GM12878 (cell line): Measurements from ENCODE around the gene DDX24. TPM values are rescaled to one million over a fixed set of nuclear protein-coding genes. Genes with fewer than 3 reads are reported as not detected.

ENCODE experiments used
- ATAC-seq: fragments of 200-7000 bp; cut with Tn5 transposase; 3 replicates; pipeline ENCODE4 v1.9.1; 2020; ENCODE audit warnings: mild to moderate bottlenecking, moderate library complexity
- BruUV-seq: library from RNA; stranded (reverse); fragments of 400-500 nt; replicated peaks from 2 replicates; lab custom pipeline; 2021; lab: Mats Ljungman, UMichigan
- CTCF ChIA-PET: fragments of 300-600 bp; sonication (Branson Sonifier 250); formaldehyde crosslinking; extraction: SDS; loops from one replicate; lab custom pipeline; 2021; ENCODE audit warnings: inconsistent platforms; lab: Yijun Ruan, JAX
- POLR2A ChIA-PET: fragments of 350-600 bp; formaldehyde crosslinking; extraction: SDS; loops from one replicate; lab custom pipeline; 2021; ENCODE audit warnings: inconsistent platforms; lab: Charles Lee
- RAD21 ChIA-PET: fragments of 300-600 bp; sonication (Branson Sonifier 250); formaldehyde crosslinking; loops from one replicate; lab custom pipeline; 2023; ENCODE audit warnings: antibody characterized with exemption; ENCODE audit not compliant: unreplicated experiment; lab: Charles Lee
- SMC1A ChIA-PET: fragments of 300-600 bp; sonication (Branson Sonifier 250); formaldehyde crosslinking; loops from one replicate; lab custom pipeline; 2023; ENCODE audit not compliant: unreplicated experiment, uncharacterized antibody; lab: Charles Lee
- DNase-seq: peaks from one replicate; pipeline ENCODE4 v3.0.0-alpha.2; 2011; ENCODE audit warnings: low read depth, low spot score
- FAIRE-seq: peaks from 3 replicates; lab custom pipeline; 2011; peaks lifted over from hg19 to GRCh38; lab: Jason Lieb, UNC
- H2AFZ ChIP-seq: 2 replicates; pipeline ENCODE4 v1.6.0; 2011; ENCODE audit warnings: low read depth, low read length, control low read depth; ENCODE audit not compliant: control insufficient read depth
- H3K27ac ChIP-seq: 2 replicates; pipeline ENCODE4 v1.5.1; 2011; ENCODE audit warnings: control low read depth; ENCODE audit not compliant: control insufficient read depth, insufficient read depth
- H3K27me3 ChIP-seq, 2 experiments: replicated peaks in 1 of 2; 2 replicates each; pipeline versions ENCODE4 v1.6.0 to v1.6.1; 2011; ENCODE audit warnings: low read length in 1 of 2; ENCODE audit not compliant: control insufficient read depth in 2 of 2, insufficient read depth in 2 of 2
- H3K36me3 ChIP-seq, 2 experiments: 2 replicates each; pipeline ENCODE4 v1.5.1; 2011; ENCODE audit warnings: low read length in 1 of 2; ENCODE audit not compliant: control insufficient read depth in 2 of 2, insufficient read depth in 2 of 2
- H3K4me1 ChIP-seq: 2 replicates; pipeline ENCODE4 v1.6.1; 2011; ENCODE audit warnings: mild to moderate bottlenecking, low read length, moderate library complexity, mixed read lengths; ENCODE audit not compliant: control insufficient read depth, insufficient read depth
- H3K4me2 ChIP-seq: 2 replicates; pipeline ENCODE4 v1.6.0; 2011; ENCODE audit warnings: control low read depth; ENCODE audit not compliant: control insufficient read depth, insufficient read depth
- H3K4me3 ChIP-seq: fragments of 200-600 bp; sonication (generic); 2 replicates; pipeline ENCODE4 v1.5.1; 2016
- H3K79me2 ChIP-seq: 2 replicates; pipeline ENCODE4 v1.6.0; 2011; ENCODE audit warnings: low read length; ENCODE audit not compliant: control insufficient read depth, insufficient read depth
- H3K9ac ChIP-seq: 2 replicates; pipeline ENCODE4 v1.8.0; 2011; ENCODE audit warnings: low read length, control low read depth, mixed read lengths; ENCODE audit not compliant: control insufficient read depth, insufficient read depth
- H3K9me3 ChIP-seq: replicated peaks from 3 replicates; pipeline ENCODE4 v1.5.1; 2011; ENCODE audit warnings: mild to moderate bottlenecking, low read length; ENCODE audit not compliant: control insufficient read depth, insufficient read depth
- H4K20me1 ChIP-seq: 2 replicates; pipeline ENCODE4 v1.6.0; 2011; ENCODE audit not compliant: control insufficient read depth, insufficient read depth
- BHLHE40 ChIP-seq, 2 experiments: fragments of 450-650 bp in 1 of 2; IDR thresholded peaks; 2 replicates each; pipeline ENCODE4 v1.6.1; 2011 to 2017; ENCODE audit warnings: low read depth in 2 of 2, borderline replicate concordance in 1 of 2, improper control_type of control experiment in 1 of 2, low read length in 1 of 2, mild to moderate bottlenecking in 1 of 2
- CHD2 ChIP-seq: IDR thresholded peaks from 2 replicates; pipeline ENCODE4 v1.6.1; 2011; ENCODE audit warnings: low read depth, low read length, improper control_type of control experiment, borderline replicate concordance
- HDAC6 ChIP-seq: fragments of 200-600 bp; sonication (generic); IDR thresholded peaks from one replicate; pipeline ENCODE4 v1.8.0; 2017; ENCODE audit warnings: antibody characterized with exemption; ENCODE audit not compliant: unreplicated experiment
- LARP7 ChIP-seq: fragments of 450-650 bp; IDR thresholded peaks from 2 replicates; pipeline ENCODE4 v1.6.1; 2017; ENCODE audit warnings: mild to moderate bottlenecking
- MYB ChIP-seq: fragments of 150-350 bp; IDR thresholded peaks from 2 replicates; pipeline ENCODE4 v1.6.1; 2014; ENCODE audit warnings: mild to moderate bottlenecking, low read depth, low read length, borderline replicate concordance
- NFYB ChIP-seq: IDR thresholded peaks from 2 replicates; pipeline ENCODE4 v1.6.1; 2011; ENCODE audit warnings: low read depth, mild to moderate bottlenecking, low read length, improper control_type of control experiment, moderate library complexity; ENCODE audit not compliant: insufficient read depth
- NRF1 ChIP-seq: conservative IDR thresholded peaks from 2 replicates; pipeline ENCODE4 v1.6.1; 2011; ENCODE audit warnings: mild to moderate bottlenecking, low read depth, low read length, improper control_type of control experiment
- PAX8 ChIP-seq: fragments of 450-650 bp; IDR thresholded peaks from 2 replicates; pipeline ENCODE4 v1.6.1; 2017; ENCODE audit warnings: mild to moderate bottlenecking, moderate library complexity
- RAD21 ChIP-seq: IDR thresholded peaks from 2 replicates; pipeline ENCODE4 v1.6.1; 2011; ENCODE audit warnings: mild to moderate bottlenecking, low read depth, low read length, moderate library complexity; ENCODE audit not compliant: insufficient read depth
- SMC3 ChIP-seq: IDR thresholded peaks from 2 replicates; pipeline ENCODE4 v1.6.1; 2011; ENCODE audit warnings: low read length, improper control_type of control experiment, borderline replicate concordance
- WGBS: methylation state at CpG from one replicate; pipeline ENCODE4 v1.1.6; 2016; ENCODE audit warnings: low lambda C conversion rate; ENCODE audit not compliant: insufficient replicate concordance, insufficient coverage; ENCODE audit errors: missing lambda C conversion rate; 5-methylcytosine and 5-hydroxymethylcytosine counted together
- in situ Hi-C: fragments of 300-500 bp; cut with MboI; formaldehyde crosslinking; loops from 9 replicates; pipeline ENCODE4 v1.14.3; 2018; ENCODE audit warnings: mixed read lengths
- intact Hi-C: fragments of 100-400 bp; cut with micrococcal nuclease; formaldehyde crosslinking; loops from one replicate; pipeline ENCODE4 v1.14.2; 2022; ENCODE audit not compliant: unreplicated experiment
- polyA plus RNA-seq, 11 experiments: library from polyadenylated mRNA; depleted of rRNA in 4 of 11; unstranded in 6 of 11; stranded (reverse) in 5 of 11; fragments of >200 nt; fragmentation: Nextera tagmentation in 4 of 11; fragmentation: Illumina TruSeq in 1 of 11; extraction: Ambion mirVana in 4 of 11; extraction: Trizol in 1 of 11; gene quantifications; 1 replicate in 1 of 11; 2 replicates in 10 of 11; pipeline versions ENCODE4 v1.2.1 to v1.2.3, GENCODE V29; 2011 to 2016; ENCODE audit warnings: inconsistent platforms in 2 of 11, missing spikeins in 2 of 11, low read depth in 1 of 11
- total RNA-seq, 4 experiments: library from RNA; depleted of rRNA in 3 of 4; stranded (reverse); fragments of >200 nt in 3 of 4; fragmentation: Illumina TruSeq in 1 of 4; extraction: Trizol in 1 of 4; gene quantifications; 2 replicates each; pipeline versions ENCODE4 v1.2.1 to v1.2.3, GENCODE V29; 2013 to 2021
- TF ChIP-seq, protein P1 (sequence below): fragments of 450-650 bp; IDR thresholded peaks from 2 replicates; pipeline ENCODE4 v1.6.1; 2016; ENCODE audit warnings: mild to moderate bottlenecking
- TF ChIP-seq, protein P2 (sequence below): IDR thresholded peaks from 2 replicates; pipeline ENCODE4 v1.6.1; 2011; ENCODE audit warnings: borderline replicate concordance, low read depth, mild to moderate bottlenecking, moderate library complexity, mixed read lengths, low read length; ENCODE audit not compliant: insufficient read depth; ENCODE audit errors: extremely low read length
- TF ChIP-seq, protein P3 (sequence below): fragments of 450-650 bp; IDR thresholded peaks from 2 replicates; pipeline ENCODE4 v1.6.1; 2017; ENCODE audit warnings: mild to moderate bottlenecking, moderate library complexity
- TF ChIP-seq, protein P4 (sequence below): IDR thresholded peaks from 2 replicates; pipeline ENCODE4 v1.6.1; 2011; ENCODE audit warnings: low read depth, mild to moderate bottlenecking, low read length, moderate library complexity, borderline replicate concordance; ENCODE audit errors: extremely low read depth

DDX24 gene
- total and polyA plus RNA-seq, 10 of the 15 experiments (the other 5 are each of a cell fraction or from before 2014, with no cell fraction given), result 137 to 266 (median 184) TPM

DNA sequence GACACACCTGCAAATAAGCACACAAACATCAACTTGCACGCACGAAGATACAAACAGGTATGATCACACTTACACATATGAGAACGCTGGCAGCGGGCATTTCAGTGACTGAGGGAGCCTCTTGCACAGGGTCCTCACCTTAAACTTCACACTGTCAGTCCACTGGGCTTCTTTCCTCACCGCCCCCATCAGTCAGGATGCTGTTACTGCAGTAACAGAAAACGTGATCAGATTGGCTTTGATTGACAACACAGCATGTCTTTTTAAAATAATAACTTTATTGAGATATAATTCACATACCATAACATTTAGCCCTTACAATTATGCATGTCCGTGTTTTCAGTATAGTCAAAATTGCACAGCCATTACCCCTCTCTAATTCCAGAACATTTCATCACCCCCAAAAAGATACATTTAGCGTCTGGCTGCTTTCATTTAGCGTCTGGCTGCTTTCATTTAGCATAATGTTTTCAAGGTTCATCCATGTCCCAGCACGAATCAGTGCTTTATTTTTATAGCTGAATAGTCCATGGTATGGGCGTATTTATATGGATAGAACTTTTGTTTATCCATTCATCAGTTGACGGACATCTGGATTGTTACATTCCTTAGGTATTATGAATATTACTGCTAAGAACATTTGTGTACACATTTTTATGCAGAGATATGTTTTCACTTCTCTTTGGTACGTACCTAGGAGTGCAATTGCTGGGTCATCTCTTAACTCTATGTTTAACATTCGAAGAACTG lies 75.5 kb downstream of the DDX24 start (continued):
- TF ChIP-seq LARP7, result no peak
- no peak for TF ChIP-seq HDAC6
- TF ChIP-seq, protein P1, sequence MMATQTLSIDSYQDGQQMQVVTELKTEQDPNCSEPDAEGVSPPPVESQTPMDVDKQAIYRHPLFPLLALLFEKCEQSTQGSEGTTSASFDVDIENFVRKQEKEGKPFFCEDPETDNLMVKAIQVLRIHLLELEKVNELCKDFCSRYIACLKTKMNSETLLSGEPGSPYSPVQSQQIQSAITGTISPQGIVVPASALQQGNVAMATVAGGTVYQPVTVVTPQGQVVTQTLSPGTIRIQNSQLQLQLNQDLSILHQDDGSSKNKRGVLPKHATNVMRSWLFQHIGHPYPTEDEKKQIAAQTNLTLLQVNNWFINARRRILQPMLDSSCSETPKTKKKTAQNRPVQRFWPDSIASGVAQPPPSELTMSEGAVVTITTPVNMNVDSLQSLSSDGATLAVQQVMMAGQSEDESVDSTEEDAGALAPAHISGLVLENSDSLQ, result peak; percentile 85
- peak; percentile 60 to 75; a peak in 2 of 4 replicates for TF ChIP-seq BHLHE40 (IDR thresholded peaks at IDR 0.05; ENCODE audit: borderline replicate concordance in 1 of 2, low read depth in 2 of 2, low read length in 1 of 2)
- TF ChIP-seq NRF1, result no peak
- TF ChIP-seq NFYB, result no peak
- no peak for TF ChIP-seq MYB
- TF ChIP-seq, all 136 proteins: peak for 7

DNA sequence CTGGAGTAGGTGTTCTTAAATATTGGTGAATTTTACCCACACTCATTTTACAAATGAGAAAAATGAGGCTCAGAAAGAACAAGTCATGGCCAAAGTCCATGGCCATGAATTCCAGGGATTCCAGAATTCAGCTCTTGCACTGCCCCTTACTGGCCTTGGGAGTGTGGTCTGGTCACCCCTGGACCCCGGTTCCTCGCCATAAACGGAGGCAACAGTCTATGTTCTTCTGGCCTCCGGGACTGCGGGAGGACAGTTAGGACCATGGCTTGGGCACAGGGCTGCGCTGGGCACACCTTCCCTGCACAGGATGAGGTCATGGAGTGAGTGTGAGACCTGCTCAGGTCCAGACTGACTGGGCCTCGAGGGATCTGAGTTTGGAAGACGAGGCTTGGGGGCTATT lies 77.0 kb downstream of the DDX24 start:
- ChIA-PET RAD21 (interaction anchor here (1.0 to 9.3 kb wide), 5 partner anchors 9 to 63 kb away, joined by 3 to 344 read pairs (median 5); no protein-coding TSS in a partner anchor), POLR2A (interaction anchor here (1.4 kb wide), 1 partner anchor 64 kb away, joined by 7 read pairs; no protein-coding TSS in a partner anchor), CTCF (interaction anchor here (0.7 to 16.9 kb wide), 16 partner anchors 8 to 687 kb away, joined by 3 to 541 read pairs (median 4); partner anchors contain the start of genes ASB2, DDX24 and IFI27L1), SMC1A (interaction anchor here (0.8 to 3.0 kb wide), 7 partner anchors 20 to 68 kb away, joined by 3 to 24 read pairs (median 4); no protein-coding TSS in a partner anchor)
- intact Hi-C loops (loop anchor here (5.0 kb wide), 1 partner anchor 47 kb away; no protein-coding TSS in a partner anchor), in situ Hi-C loops (loop anchor here (5.0 to 10.0 kb wide), 2 partner anchors 62 to 349 kb away; no protein-coding TSS in a partner anchor)
- 32% methylated on average over 8 of the region's 8 CpGs for WGBS
- Histone ChIP-seq H3K9ac (no peak overlapping the region), H3K27me3 (no peaks in the 10 kb centered on the region), H3K9me3 (no peaks in the 10 kb centered on the region), H3K4me2 (no peak overlapping the region), H3K27ac (no peak overlapping the region), H3K4me1 (peaks cover 24% of the 10 kb centered on the region), H3K79me2 (no peaks in the 10 kb centered on the region), H3K36me3 (no peaks in the 10 kb centered on the region), H4K20me1 (no peaks in the 10 kb centered on the region), H3K4me3 (no peak overlapping the region), H2AFZ (no peak overlapping the region)
- no peak for FAIRE-seq
- no peak for DNase-seq
- BruUV-seq, result no TSS peak
- ATAC-seq, result no peak
- TF ChIP-seq, protein P2, sequence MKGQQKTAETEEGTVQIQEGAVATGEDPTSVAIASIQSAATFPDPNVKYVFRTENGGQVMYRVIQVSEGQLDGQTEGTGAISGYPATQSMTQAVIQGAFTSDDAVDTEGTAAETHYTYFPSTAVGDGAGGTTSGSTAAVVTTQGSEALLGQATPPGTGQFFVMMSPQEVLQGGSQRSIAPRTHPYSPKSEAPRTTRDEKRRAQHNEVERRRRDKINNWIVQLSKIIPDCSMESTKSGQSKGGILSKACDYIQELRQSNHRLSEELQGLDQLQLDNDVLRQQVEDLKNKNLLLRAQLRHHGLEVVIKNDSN, result no peak
- TF ChIP-seq CHD2, result no peak
- no peak for TF ChIP-seq NFYB
- TF ChIP-seq RAD21, result no peak
- no peak for TF ChIP-seq PAX8
- TF ChIP-seq SMC3, result no peak
- TF ChIP-seq, protein P3, sequence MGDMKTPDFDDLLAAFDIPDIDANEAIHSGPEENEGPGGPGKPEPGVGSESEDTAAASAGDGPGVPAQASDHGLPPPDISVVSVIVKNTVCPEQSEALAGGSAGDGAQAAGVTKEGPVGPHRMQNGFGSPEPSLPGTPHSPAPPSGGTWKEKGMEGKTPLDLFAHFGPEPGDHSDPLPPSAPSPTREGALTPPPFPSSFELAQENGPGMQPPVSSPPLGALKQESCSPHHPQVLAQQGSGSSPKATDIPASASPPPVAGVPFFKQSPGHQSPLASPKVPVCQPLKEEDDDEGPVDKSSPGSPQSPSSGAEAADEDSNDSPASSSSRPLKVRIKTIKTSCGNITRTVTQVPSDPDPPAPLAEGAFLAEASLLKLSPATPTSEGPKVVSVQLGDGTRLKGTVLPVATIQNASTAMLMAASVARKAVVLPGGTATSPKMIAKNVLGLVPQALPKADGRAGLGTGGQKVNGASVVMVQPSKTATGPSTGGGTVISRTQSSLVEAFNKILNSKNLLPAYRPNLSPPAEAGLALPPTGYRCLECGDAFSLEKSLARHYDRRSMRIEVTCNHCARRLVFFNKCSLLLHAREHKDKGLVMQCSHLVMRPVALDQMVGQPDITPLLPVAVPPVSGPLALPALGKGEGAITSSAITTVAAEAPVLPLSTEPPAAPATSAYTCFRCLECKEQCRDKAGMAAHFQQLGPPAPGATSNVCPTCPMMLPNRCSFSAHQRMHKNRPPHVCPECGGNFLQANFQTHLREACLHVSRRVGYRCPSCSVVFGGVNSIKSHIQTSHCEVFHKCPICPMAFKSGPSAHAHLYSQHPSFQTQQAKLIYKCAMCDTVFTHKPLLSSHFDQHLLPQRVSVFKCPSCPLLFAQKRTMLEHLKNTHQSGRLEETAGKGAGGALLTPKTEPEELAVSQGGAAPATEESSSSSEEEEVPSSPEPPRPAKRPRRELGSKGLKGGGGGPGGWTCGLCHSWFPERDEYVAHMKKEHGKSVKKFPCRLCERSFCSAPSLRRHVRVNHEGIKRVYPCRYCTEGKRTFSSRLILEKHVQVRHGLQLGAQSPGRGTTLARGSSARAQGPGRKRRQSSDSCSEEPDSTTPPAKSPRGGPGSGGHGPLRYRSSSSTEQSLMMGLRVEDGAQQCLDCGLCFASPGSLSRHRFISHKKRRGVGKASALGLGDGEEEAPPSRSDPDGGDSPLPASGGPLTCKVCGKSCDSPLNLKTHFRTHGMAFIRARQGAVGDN, result no peak
- TF ChIP-seq, protein P4, sequence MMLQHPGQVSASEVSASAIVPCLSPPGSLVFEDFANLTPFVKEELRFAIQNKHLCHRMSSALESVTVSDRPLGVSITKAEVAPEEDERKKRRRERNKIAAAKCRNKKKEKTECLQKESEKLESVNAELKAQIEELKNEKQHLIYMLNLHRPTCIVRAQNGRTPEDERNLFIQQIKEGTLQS, result no peak
